Activated CD8-positive, alpha-beta T cell treated with anti-CD3 and anti-CD28 coated beads for 36 hours (primary cell): ENCODE results near the gene OBSCN. TPM values are rescaled to one million over a fixed set of nuclear protein-coding genes. Genes with fewer than 3 reads are reported as not detected.

Experiments used
- ATAC-seq: fragments of 200-7000 bp; cut with Tn5 transposase; one replicate; pipeline ENCODE4 v1.10.0; 2021; ENCODE audit warnings: mild to moderate bottlenecking, moderate library complexity
- CTCF ChIA-PET: fragments of 350-600 bp; sonication (Branson Sonifier 250); formaldehyde crosslinking; loops from one replicate; lab custom pipeline; 2021; ENCODE audit warnings: antibody characterized with exemption; lab: Charles Lee
- POLR2A ChIA-PET: fragments of 350-600 bp; sonication (Branson Sonifier 250); formaldehyde crosslinking; loops from one replicate; lab custom pipeline; 2021; ENCODE audit warnings: antibody characterized with exemption; lab: Charles Lee
- DNase-seq: peaks from one replicate; pipeline ENCODE4 v3.0.0-alpha.2; 2020
- H3K27ac Mint-ChIP-seq: one replicate; pipeline ENCODE4 v1.8.0; 2021; ENCODE audit warnings: mild to moderate bottlenecking, mixed read lengths
- H3K27me3 Mint-ChIP-seq: one replicate; pipeline ENCODE4 v1.8.0; 2021; ENCODE audit warnings: mixed read lengths
- H3K36me3 Mint-ChIP-seq: one replicate; pipeline ENCODE4 v1.8.0; 2021; ENCODE audit warnings: low read depth, mixed read lengths
- H3K4me1 Mint-ChIP-seq: one replicate; pipeline ENCODE4 v1.8.0; 2021; ENCODE audit warnings: low read depth, mixed read lengths
- H3K4me3 Mint-ChIP-seq: one replicate; pipeline ENCODE4 v1.8.0; 2021; ENCODE audit warnings: mild to moderate bottlenecking, moderate library complexity, mixed read lengths
- H3K9me3 Mint-ChIP-seq: one replicate; pipeline ENCODE4 v1.8.0; 2021; ENCODE audit warnings: mixed read lengths
- intact Hi-C: fragments of 100-400 bp; cut with micrococcal nuclease; formaldehyde crosslinking; loops from one replicate; pipeline ENCODE4 v1.10.0; 2022
- total RNA-seq, 2 experiments: library from RNA; stranded (reverse); gene quantifications; one replicate each; pipeline ENCODE4 v1.2.3, GENCODE V29; 2021
- TF ChIP-seq, protein P1 (sequence below): fragments of 200-600 bp; IDR thresholded peaks from one replicate; pipeline ENCODE4 v1.8.0; 2022; ENCODE audit warnings: antibody characterized with exemption, mild to moderate bottlenecking

The OBSCN gene
- total RNA-seq, 2 experiments from 2014 or later, result 21.6 to 23.7 TPM

DNA sequence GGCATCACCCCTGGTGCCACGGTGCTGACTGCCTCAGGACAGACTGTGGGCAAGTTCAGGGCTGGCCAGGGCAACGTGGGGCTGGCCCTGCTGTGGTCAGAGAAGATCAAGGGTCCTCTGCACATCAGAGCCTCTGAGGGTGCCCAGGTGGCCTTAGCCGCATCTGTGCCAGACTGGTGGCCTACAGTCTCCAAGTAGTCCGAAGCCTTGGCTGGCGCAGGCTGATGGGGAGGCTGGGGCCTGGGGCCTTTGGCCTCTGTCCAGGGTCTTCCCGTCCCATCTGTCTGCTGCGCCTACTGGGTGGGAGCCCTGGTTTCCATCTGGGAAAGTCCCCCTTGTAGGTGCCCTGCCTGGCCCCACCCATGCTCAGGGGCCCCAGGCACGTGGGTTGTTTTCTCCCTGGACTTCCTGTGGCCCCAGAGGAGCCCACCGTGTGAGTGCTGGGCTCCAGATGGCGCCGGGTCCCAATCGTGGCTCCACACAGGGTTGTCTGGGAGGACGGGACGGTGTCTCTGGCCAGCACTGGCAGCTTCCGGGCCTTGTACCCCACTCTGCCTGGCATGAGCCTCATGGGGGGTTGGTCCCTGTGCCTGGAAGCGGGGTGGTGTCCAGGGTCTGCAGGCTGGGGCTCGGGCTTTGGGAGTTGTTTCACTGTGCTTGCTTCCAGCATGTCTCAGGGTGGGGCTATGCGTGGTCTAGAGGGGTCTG is 32.4 kb upstream of the OBSCN start:
- no peak overlapping the region for H3K4me3 Mint-ChIP-seq
- DNase-seq (no peak), ATAC-seq (no peak)
- ChIA-PET POLR2A (interaction anchor here (1.1 kb wide), 1 partner anchor 29 kb away, joined by 3 read pairs; no protein-coding TSS in a partner anchor), CTCF (interaction anchor here (6.2 kb wide), 1 partner anchor 9 kb away, joined by 28 read pairs; the partner anchor contains the start of gene IBA57)
- H3K27ac Mint-ChIP-seq, result no peak overlapping the region
- H3K36me3 Mint-ChIP-seq, result no peaks in the 10 kb centered on the region
- H3K9me3 Mint-ChIP-seq, result no peaks in the 10 kb centered on the region
- peaks cover 2% of the 10 kb centered on the region for H3K4me1 Mint-ChIP-seq
- H3K27me3 Mint-ChIP-seq, result no peaks in the 10 kb centered on the region
- intact Hi-C loops, result no loop called here
- TF ChIP-seq, protein P1, sequence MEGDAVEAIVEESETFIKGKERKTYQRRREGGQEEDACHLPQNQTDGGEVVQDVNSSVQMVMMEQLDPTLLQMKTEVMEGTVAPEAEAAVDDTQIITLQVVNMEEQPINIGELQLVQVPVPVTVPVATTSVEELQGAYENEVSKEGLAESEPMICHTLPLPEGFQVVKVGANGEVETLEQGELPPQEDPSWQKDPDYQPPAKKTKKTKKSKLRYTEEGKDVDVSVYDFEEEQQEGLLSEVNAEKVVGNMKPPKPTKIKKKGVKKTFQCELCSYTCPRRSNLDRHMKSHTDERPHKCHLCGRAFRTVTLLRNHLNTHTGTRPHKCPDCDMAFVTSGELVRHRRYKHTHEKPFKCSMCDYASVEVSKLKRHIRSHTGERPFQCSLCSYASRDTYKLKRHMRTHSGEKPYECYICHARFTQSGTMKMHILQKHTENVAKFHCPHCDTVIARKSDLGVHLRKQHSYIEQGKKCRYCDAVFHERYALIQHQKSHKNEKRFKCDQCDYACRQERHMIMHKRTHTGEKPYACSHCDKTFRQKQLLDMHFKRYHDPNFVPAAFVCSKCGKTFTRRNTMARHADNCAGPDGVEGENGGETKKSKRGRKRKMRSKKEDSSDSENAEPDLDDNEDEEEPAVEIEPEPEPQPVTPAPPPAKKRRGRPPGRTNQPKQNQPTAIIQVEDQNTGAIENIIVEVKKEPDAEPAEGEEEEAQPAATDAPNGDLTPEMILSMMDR, result no peak

DNA sequence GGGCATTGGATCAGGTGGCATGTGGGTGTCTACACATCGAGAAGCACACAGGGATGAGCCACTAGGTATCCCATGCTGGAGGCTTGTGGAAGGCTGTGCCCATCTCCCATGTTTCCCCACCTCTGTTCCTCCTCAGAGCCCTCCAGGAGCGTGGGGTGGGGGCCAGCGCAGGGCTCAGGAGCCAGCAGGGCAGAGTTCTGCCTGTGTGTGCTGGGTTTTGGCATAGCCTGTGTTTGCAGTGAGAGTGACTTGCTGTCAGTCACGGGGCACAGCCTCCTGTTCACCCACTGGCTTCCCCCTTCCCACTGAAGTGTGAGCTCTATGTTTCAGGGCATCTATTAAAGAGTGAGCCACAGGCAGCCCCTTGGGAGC is 31.8 kb upstream of the OBSCN start:
- Mint-ChIP-seq H3K4me1 (peaks cover 2% of the 10 kb centered on the region), H3K27me3 (no peaks in the 10 kb centered on the region), H3K36me3 (no peaks in the 10 kb centered on the region), H3K4me3 (no peak overlapping the region), H3K27ac (no peak overlapping the region), H3K9me3 (no peaks in the 10 kb centered on the region)
- intact Hi-C loops, result no loop called here
- TF ChIP-seq, protein P1, result no peak
- CTCF ChIA-PET, result interaction anchor here (6.2 kb wide), 1 partner anchor 9 kb away, joined by 28 read pairs; the partner anchor contains the start of gene IBA57
- POLR2A ChIA-PET, result interaction anchor here (1.1 kb wide), 1 partner anchor 28 kb away, joined by 3 read pairs; no protein-coding TSS in a partner anchor
- ATAC-seq (no peak), DNase-seq (no peak)

DNA sequence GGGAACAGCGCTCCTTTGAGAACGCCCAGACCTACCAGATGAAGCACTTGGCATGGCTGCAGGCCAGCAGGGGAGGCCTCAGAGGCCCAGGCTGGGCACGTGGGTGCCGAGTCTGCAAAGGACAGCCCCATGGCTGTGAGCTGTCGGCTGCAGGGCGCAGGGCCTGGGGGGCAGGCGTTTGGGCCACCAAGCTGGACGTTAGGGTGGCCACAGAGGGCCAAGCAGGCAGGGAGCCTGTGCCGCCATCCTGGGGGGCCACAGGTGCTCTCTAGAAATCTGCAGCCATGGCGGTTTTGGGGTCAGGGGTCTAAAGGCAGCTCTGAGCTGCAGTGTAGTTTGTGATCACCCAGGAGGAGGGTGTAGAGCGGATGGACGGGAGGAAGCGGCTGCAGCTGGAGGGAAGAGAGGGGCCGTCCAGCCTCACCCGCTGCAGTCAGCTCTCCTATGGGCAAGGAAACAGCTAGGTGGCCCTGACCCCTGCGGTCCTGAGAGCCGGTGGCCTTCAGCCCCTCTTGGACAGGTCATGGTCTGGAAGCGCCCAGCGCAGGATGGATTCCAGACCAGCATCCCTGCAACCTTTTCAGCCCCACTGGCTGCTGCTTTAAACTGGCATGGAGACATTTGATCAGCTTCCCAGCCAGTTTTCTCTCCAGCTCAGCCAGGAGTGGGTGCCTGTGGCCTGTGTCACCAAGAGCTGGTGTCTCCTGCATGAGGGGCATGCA is 31.2 kb upstream of the OBSCN start:
- Mint-ChIP-seq H3K4me3 (no peak overlapping the region), H3K27ac (no peak overlapping the region), H3K4me1 (peaks cover 1% of the 10 kb centered on the region), H3K9me3 (no peaks in the 10 kb centered on the region), H3K36me3 (no peaks in the 10 kb centered on the region), H3K27me3 (no peaks in the 10 kb centered on the region)
- POLR2A ChIA-PET, result interaction anchor here (0.6 to 1.1 kb wide), 2 partner anchors 28 to 208 kb away, joined by 3 read pairs; no protein-coding TSS in a partner anchor
- CTCF ChIA-PET, result interaction anchor here (1.0 to 6.2 kb wide), 3 partner anchors 10 to 177 kb away, joined by 3 to 28 read pairs (median 3); partner anchors contain the start of gene IBA57
- no peak for ATAC-seq
- TF ChIP-seq, protein P1, result no peak
- intact Hi-C loops, result no loop called here
- no peak for DNase-seq

DNA sequence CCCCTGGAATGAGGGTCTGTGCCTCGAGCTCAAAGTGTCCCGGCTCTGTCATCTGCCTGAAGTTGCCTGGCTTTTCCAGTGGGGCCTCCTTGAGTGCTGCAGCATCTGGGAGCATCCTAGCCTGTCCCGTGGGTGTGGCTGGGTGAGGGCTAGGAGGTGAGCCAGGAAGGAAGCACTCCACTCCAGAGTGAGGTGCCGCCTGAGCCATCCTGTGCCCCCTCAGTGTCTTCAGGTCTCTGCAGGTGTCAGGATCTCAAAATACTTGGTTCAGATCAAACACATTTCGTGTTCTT is 30.7 kb upstream of the OBSCN start:
- no peak overlapping the region for H3K27ac Mint-ChIP-seq
- no peaks in the 10 kb centered on the region for H3K4me1 Mint-ChIP-seq
- intact Hi-C loops, result no loop called here
- no peaks in the 10 kb centered on the region for H3K9me3 Mint-ChIP-seq
- no peaks in the 10 kb centered on the region for H3K27me3 Mint-ChIP-seq
- H3K4me3 Mint-ChIP-seq, result no peak overlapping the region
- no peak for DNase-seq
- ATAC-seq, result no peak
- TF ChIP-seq, protein P1, result no peak
- ChIA-PET CTCF (interaction anchor here (1.0 to 6.2 kb wide), 3 partner anchors 11 to 178 kb away, joined by 3 to 28 read pairs (median 3); partner anchors contain the start of gene IBA57), POLR2A (interaction anchor here (0.6 kb wide), 1 partner anchor 208 kb away, joined by 3 read pairs; no protein-coding TSS in a partner anchor)
- H3K36me3 Mint-ChIP-seq, result no peaks in the 10 kb centered on the region
